HG02852 (cell line): ENCODE measurements around the gene KLF17.

Experiments
- ATAC-seq: cut with Tn5 transposase; IDR thresholded peaks from one replicate; pipeline ENCODE4 v1.9.1; 2021; ENCODE audit warnings: mild to moderate bottlenecking, moderate library complexity; ENCODE audit not compliant: unreplicated experiment

KLF17 gene

DNA sequence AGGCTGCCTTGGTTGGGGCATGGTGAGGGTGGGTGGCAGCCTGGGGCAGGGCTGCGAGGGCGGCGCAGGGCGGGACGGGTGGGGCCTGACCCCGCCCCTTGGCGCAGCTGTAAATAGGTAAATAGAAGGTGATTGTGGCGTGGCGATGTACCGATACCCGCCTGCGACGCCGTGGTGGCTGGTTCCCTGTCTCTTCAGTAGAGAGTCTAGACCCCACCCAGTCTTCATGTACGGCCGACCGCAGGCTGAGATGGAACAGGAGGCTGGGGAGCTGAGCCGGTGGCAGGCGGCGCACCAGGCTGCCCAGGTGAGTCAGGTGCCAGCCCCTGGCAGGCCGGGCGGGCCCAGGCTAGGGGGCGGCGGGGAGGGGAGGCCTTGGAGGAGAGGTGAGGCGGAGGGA, at the start of gene KLF17:
TSS of gene KLF17 (plus strand) at position 140 of the 400 bp plus-strand sequence. CDS start at position 227, 87 bp downstream.
- no peak for ATAC-seq

DNA sequence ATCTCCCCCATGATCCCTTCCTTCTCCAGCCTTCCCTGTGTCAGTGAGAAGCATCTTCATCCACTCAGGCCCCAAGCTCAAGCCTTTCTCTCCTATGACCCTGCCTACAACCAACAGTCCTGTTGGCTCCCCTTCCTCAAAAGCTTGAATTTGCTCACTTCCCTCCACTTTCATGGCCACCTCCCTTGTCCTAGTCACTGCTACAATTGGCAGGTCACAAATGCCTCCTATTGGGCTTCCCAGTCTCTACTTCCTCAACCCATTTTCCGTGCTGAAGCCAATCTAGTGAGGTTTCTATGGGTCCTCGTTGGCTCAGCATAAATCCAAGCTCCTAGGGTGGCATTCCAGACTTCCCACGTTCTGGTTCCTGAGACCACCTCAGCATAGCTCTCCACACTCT, 47.2 kb upstream of the KLF17 start:
- no peak for ATAC-seq

DNA sequence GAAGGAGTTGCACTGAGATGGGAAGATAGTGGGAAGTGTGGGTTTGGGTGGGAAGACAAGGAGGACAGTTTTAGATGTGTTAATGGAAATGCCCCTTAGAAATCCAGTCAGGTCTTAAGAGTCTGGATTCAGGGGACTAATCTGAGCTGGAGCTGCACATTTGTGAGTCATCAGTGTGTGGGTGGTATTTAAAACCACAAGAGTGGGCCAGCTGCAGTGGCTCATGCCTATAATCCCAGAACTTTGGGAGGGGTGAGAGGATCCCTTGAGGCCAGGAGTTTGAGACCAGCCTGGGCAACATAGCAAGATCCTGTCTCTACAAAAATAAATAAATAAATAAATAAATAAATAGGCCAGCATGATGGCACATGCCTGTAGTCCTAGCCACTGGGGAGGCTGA, 46.4 kb upstream of the KLF17 start:
- no peak for ATAC-seq

GRCh38 chr1:44072821-44073220, 45.8 kb upstream of the KLF17 start:
- no peak for ATAC-seq

DNA sequence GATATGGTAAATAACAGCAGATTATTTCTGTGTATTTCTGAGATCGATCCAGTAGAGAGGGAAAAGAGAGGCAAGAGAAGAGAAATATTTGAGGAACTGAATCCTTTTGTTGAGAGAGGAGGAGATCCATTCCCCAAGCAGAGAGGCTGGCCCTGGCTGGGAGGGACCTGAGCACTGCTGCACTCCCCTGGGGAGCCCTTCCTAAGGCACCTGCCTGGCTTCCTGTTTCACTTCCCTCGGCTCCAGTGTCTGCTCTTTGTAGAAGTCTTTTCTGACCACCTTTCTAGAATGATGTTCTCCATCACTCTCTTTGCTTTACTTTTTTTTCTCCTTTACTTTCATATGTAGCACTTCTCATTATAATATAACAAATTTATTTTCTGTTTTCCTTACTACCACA, 45.1 kb upstream of the KLF17 start:
- no peak for ATAC-seq

- ATAC-seq: no peak
These were observed 44.2 kb upstream of the KLF17 start for GRCh38 chr1:44074415-44074814.

GRCh38 chr1:44076066-44076465, 42.6 kb upstream of the KLF17 start:
- ATAC-seq: no peak

DNA sequence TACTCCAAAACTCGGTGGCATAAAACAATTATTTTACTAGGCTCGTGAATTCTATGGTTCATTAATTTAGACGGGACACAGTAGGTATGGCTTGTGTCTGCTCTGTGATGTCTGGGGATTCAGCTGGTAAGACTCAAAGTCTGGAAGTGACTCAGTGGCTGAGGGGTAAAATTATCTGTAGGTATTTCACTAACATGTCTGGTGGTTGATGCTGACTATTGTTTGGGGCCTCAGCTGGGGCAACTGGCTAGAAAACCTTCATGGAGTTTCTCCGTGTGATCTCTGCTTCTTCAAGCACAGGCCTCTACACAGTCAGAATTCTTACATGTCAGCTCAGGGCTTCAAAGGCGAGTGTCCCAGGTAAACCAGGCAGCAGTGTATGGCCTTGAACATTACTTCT, 41.2 kb upstream of the KLF17 start:
- no peak for ATAC-seq

- ATAC-seq: no peak
These were observed 40.5 kb upstream of the KLF17 start for GRCh38 chr1:44078104-44078503.

DNA sequence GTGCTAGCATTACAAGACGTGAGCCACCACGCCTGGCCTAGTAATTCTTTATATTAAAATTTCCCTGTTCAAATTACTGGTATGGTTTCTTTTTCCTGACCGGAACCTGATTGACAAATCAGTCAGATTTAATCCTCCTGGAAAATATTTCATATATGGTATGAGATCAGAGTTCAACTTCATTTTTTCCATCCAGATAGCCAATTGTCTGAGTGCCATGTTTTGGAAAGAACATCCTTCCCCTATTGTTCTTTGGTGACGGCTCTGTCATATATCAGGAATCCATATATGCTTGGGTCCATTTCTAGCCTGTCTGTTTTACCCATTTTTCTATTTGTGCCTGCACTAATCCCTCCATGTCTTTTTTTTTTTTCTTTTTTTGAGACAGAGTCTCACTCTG, 39.1 kb upstream of the KLF17 start:
- ATAC-seq: no peak

DNA sequence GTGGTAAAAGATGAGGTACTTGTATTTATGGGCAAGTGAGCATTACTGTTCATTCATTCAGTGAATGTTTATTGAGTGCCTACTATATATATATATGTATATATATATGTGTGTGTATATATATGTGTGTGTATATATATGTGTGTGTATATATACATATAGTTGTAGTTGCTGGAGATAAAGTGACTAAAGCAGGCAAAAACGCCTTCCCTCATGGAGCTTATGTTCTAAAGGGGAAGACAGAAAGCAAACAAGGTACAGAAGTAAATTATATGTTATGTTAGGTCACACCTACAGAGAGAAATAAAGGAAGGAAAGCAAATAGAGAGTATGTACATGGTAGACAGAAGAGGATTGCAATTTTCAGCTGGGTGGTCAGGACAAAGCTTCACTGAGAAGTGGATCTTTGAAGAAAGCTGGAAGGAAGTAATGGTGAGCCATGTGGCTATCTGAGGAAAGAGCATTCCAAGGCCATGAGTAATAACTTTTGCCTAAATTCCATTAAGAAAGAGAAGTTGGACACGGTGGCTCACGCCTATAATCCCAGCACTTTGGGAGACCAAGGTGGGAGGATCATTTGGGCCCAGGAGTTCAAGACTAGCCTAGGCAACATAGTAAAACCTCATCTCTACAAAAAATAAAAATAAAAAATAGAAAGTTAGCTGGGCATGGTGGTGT, 33.5 kb upstream of the KLF17 start:
- ATAC-seq: no peak

- no peak for ATAC-seq
These were observed 31.7 kb upstream of the KLF17 start for GRCh38 chr1:44086692-44087474.

DNA sequence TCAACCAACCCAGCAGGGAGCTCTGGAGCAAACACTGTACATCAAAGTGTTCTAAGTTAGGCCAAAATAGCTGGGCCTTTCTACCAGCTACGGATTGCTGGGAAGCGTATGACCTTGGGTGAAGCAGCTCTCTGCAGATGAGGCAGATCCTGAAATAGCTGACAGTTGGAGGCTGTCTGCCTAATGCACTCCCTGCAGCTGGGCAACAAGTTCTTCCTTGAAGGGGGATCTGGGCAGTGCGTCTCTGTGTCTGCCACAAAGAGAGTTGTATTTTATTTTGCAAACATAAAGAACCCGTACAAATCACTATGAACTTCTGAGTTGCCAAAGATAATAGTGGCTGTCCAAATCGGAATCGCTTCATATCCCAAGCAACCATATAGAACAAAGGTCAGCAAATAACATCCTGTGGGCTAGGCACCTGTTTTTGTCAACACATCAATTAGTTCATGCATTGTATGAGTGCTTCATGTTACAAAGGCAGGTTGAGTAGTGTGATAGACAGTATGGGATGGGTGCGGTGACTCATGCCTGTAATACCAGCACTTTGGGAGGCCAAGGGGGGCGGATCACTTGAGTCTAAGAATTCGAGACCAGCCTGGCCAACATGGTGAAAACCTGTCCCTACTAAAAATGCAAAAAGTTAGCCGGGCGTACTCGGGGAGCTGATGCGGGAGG, 29.1 kb upstream of the KLF17 start:
- no peak for ATAC-seq

- ATAC-seq: no peak
These were observed 28.0 kb upstream of the KLF17 start for GRCh38 chr1:44090429-44091252.

DNA sequence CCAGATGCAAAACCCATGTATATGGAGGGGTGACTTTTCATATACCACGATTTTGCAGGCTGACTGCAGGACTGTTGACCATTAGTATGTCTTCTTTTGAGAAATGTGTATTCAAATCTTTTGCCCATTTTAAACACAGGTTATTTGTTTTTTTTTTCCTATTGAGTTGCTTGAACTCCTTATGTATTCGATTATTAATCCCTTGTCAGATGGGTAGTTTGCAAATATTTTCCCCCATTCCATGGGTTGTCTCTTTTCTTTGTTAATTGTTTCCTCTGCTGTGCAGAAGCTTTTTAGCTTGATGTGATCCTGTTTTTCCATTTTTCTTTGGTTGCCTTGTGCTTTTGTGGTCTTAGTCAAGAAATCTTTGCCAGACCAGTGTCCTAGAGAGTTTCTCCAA, 24.6 kb upstream of the KLF17 start:
- ATAC-seq: no peak

DNA sequence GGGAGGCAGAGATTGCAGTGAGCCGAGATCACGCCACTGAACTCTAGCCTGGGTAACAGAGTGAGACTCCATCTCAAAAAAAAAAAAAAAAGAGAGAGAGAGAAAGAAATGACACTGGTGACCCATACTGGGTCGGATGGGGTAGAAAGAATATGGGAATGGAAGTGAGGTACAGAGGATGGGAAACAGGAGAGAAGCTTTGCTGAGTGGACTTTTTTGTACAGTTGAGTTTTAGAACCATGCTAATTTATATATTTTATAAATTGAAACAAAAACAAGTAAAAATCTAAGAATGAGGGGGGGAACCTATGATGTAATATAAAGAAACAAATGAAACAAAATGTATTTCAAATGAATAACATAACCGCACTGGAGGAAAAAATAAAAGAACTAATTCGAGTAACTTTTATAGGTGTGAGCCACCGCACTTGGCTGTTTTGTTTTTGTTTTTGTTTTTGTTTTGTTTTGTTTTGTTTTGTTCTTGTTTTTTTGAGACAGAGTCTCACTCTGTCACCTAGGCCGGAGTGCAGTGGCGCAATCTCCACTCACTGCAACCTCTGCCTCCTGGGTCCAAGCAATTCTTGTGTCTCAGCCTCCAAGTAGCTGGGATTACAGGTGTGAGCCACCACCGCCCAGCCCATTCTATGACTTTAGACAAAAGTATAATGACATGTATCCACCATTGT, 18.3 kb upstream of the KLF17 start:
- ATAC-seq: no peak

GRCh38 chr1:44101328-44101727, 17.3 kb upstream of the KLF17 start:
- no peak for ATAC-seq

DNA sequence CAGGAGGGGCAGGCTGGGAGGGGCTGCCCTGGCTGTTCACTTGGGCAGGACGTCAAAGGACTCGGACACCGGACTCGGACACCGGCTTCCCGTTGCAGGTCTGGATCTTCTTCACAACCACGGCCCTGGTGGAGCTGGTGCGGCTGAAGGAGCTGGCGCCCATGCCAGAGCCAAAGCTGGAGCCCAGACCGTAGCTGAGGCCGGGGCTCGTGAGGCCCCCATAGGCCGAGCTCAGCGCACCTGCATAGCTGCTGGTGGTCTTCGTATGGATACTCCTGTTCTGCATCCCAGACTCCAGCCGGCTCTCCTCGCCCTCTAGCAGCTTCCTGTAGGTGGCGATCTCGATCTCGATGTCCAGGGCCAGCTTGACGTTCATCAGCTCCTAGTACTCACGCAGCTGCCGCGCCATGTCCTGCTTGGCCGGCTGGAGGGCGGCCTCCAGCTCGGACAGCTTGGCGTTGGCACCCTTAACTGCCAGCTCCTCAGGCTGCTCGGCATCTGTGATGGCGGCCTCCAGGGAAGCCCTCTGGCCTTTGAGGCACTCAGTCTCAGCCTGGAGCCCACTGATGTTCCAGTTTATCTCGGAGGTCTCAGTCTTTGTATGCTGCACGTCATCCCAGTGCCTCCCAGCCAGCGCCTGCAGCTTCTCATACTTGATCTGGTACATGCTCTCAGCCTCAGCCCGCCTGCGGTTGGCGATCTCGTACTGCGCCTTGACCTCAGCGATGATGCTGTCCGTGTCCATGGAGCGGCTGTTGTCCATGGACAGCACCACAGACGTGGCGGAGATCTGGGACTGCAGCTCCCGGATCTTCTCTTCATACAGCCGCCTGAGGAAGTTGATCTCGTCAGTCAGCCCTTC, 15.1 kb upstream of the KLF17 start:
- no peak for ATAC-seq

DNA sequence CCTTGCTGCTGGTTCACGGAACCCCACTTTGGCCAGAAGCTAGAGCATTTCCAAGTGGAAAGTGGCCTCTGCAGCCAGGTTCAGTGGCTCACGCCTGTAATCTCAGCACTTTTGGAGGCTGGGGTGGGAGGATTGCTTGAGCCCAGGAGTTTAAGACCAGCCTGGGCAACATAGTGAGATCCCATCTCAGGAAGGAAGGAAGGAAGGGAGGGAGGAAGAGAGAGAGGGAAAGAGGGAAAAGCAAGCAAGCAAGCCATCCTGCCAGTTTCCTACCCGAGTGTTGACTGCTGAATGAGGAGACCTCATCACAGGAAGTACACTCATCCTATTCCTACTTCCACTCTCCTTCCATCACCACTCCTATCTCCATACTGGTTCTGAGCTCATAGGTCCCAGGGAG, 12.8 kb upstream of the KLF17 start:
- ATAC-seq: no peak

DNA sequence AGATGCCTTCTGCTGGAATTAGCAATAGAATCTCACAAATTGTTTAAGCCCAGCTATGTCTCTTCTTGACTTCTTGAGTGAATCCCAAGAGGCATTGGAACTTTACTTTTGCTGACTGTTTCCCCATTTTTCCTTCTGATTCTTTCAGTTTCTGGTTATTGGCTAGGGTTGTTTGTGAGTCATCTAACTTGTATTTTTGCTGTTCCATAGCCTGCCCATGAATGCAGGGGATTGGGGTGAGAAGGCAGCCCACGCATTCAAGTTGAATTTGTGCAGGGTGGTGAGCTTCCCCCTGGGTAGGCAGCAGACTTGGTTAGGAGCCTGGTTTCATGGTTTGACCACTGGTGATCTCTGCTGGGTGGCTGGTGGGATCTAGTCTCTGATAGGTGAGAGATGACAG, 10.4 kb upstream of the KLF17 start:
- no peak for ATAC-seq
